CD4-positive, alpha-beta T cell treated with Interferon alpha-2 for 1 hour (primary cell): ENCODE data around the gene CD86.
"Not testable (repeated sequence)": the region's sequence is repeated elsewhere in the genome, so short reads cannot be mapped to it uniquely, and the experiment has no call there.

Experiments used
- DNase-seq, 2 donors: peaks; one replicate each; pipeline ENCODE4 v3.0.0-alpha.2; 2020 to 2022

The CD86 gene

GRCh38 chr3:122094693-122095092, 39.5 kb downstream of the CD86 start:
- no peak for DNase-seq

DNA sequence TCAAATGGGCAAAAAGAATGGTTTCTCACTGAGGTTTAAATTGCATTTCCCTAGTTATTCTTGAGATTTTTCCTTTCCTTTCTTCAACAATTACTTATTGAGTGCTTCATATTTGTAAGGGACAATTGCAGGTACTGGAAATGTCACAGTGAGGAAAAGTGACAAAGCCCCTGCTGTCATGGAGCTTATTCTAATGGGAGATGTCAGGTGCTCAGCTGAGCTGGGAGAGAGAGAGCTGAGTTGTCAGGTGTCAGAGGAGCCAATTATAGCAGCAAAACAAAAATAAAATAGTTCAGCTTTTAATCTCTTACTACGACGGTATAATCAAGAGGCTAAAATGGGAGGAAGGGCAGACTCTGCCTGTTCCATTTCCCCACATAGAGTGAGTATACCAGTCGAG, 42.0 kb downstream of the CD86 start:
- no peak for DNase-seq

DNA sequence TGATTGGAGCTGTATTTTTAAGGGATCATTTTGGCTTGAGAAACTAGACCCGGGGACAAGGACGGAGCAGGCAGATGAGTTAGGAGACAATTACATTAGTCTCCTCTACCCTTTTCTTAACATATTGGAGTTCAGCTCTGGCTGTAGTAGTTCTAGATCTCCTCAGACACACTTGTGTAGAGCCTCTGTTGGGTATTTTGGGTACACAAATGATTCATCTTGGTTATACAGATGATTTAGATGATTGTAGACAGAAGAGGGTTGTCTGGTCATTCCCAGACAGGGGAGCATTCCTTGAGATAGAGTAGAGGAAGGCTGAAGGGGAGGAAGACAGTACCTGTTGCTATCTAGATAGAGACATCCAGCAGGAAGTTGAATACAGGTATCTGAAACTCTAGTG, 43.4 kb downstream of the CD86 start:
- DNase-seq: no peak

- DNase-seq: no peak
Observed at GRCh38 chr3:122099255-122099654, 44.1 kb downstream of the CD86 start.

GRCh38 chr3:122100083-122100482, 44.9 kb downstream of the CD86 start:
- no peak for DNase-seq

- peak; percentile 40 to 51 for DNase-seq
Observed at GRCh38 chr3:122100591-122101463, 45.7 kb downstream of the CD86 start.

DNA sequence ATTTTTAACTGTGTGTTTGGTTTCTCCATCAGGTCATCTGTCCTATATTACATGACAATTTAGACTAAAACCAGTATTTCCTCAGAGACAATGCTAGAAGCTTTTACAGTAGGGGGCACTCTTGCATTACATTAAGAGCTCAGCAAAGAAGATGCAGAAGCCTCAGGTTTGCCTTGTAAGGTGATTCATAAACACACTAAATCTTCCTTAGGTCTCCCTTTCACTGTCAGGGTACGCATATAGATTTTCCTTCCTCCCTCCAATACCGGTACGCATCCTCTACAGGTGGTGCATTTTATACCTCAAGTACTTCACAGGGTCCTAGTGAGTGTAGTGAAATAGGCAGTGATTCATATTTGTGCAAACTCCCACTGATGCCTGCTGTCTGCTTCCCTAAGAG, 46.5 kb downstream of the CD86 start:
- DNase-seq: peak; percentile 12 to 73

- no peak for DNase-seq
Observed at GRCh38 chr3:122102191-122102935, 47.2 kb downstream of the CD86 start.

- no peak for DNase-seq
Observed at GRCh38 chr3:122103821-122104514, 48.8 kb downstream of the CD86 start.

DNA sequence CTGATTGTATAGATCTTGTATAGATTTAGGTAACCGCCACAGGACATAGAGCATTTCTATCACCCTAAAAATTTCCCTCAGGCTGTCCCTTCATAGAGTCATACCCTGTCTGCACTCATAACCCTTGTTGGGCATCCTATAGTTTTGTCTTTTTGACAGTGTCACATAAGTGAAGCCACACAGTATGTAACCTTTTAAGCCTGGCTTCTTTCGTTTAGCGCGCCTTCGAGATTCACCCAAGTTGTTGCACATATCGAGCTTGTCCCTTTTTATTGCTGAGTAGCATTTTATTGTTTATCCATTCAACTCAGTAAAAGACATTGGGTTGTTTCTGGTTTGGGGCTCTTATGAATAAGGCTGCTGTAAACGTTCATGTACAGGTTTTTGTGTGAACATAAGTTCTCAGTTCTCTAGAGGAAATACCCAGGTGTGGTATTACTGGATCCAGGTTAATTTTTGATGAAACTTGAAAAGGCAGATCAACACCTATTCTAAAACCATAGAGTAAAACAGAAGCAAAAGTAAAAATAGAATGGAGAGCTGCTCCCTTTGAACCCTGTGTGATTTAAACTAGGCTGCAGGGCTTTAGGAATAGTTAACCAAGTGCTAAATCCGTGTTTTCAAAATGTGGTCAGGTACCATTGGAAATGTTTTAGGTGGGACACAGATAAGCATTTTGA, 49.5 kb downstream of the CD86 start:
- DNase-seq: no peak

- DNase-seq: no peak
Observed at GRCh38 chr3:122105626-122106025, 50.5 kb downstream of the CD86 start.

GRCh38 chr3:122107171-122107570, 52.0 kb downstream of the CD86 start:
- DNase-seq: no peak

DNA sequence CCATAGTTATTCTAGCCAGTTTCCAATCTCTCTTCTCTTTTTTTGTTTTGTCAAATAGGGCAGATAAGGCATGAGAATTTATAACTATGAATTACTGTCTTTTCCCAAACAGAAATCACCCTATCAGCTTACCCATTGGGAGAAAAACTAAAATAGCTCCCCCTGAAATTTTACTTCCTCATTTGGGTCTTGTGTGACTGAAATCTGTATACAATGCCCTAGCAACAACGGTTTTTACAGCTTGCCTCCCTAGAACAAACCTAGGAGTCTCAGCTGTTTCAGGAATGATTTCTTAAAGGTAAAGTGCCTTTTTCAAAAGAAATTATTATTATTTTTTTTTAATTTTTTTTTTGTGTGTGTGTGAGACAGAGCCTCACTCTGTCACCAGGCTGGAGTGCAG, 56.8 kb downstream of the CD86 start:
- DNase-seq: no peak

- DNase-seq: no peak
Observed at GRCh38 chr3:122112754-122113153, 57.6 kb downstream of the CD86 start.

GRCh38 chr3:122123850-122124249, 68.7 kb downstream of the CD86 start:
- DNase-seq: no peak

DNA sequence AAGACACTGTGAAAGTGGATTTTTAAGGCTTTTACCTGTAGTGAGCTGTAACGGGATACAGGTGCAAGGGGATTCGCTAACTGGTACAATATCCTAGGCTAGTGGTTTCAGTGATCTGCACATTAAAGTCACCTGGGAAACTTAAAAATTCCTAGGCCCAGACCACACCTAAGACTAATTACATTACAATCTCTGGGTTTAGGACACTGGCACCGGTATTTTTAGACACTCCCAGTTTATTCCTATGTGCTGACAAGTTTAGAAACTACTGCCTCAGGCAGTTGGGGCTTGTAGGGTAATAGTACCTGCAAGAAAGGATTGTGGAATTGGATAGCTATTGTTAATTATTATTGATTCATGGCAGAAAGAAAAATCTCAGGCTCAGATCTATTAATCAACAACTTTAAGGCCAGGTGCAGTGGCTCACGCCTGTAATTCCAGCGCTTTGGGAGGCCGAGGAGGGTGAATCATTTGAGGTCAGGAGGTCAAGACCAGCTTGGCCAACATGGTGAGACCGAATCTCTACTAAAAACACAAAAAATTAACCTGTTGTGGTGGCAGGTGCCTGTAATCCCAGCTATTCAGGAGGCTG, 77.9 kb downstream of the CD86 start:
- DNase-seq: no peak

DNA sequence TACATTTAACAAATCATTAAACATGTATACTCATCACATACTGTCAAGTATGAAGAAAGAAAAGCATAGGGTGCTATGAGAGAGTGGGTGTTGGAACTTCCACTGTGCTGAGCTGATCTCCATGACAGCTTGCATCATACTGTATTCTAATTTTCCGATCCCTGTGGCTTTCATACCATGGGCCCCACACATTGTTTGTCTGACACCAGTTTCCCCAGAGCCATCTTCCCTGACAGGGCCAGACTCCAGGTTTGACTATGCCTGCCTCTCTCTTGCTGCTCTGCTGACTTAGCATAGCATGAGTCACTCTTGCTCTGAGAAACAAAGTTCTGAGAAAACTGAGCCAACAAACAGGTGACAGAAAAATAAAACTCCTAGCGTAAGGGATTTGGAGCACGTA, 91.3 kb downstream of the CD86 start:
- DNase-seq: no peak

DNA sequence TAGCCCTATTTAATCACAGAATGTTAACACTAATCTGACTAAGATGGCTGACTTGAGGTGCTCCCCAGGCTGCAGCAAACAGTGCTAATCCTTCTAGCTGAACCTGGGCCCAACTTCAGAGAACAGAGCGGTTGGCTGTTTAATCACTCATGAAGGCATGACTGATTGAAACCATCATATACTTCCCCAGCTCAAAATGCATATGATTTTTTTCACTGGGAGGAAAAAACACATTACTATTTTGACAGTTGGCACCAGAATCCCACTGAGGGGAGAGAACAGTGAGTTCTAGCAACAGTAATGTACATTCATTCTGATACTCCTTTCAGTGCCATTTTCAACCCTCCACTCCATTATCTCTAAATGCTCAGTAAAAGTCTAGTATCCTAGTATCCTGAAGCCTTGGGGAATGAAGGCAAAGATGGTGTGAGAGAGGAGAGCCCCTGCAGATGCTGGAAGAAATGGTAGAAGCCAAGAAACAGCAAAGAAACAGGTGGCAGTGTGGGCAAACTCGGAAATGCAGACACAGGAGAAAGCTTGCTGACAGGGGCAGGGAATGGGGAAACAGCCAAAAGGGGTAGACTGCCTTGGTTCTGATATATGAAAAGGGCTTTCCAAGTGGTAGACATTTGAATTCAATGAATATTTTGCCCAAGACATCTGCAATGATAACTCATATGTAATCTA, 93.9 kb downstream of the CD86 start:
- DNase-seq: no peak

DNA sequence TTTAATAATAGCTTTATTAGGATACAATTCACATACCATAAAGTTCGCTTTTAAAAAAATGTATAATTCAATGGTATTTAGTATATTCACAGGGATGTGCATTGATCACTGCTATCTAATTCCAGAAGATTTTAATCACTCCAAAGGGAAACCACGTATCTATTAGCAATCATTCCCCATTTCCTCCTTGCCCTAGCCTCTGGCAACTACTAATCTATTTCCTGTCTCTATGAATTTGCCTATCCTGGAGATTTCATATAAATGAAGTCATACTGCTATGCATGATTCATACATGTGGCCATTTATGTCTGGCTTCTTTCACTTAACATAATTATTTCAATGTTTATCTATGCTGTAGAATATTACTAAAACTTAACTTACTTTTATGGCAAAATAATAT, 96.3 kb downstream of the CD86 start:
- no peak for DNase-seq

- not testable (repeated sequence) for DNase-seq
Observed at GRCh38 chr3:122164983-122165382, 109.8 kb downstream of the CD86 start.

GRCh38 chr3:122167630-122168029, 112.5 kb downstream of the CD86 start:
- no peak for DNase-seq

DNA sequence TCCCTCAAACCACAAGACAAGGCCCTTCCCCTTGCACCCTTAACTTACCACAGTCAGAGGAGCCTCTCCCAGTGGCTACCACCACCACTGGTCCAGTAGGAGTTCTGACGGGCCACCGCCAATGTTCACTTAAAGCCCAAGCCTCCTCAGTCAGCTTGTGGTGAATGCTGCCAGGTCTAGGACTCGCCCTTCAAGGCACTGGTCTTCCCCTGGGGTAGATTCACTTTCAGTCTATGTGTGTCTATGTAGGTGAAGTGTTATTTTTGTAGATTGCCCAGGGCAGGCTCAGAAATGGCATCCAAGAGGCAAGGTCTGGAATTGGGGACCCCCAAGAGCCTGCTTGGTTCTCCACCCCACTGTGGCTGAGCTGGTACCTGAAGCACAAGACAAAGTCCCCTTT, 112.9 kb downstream of the CD86 start:
- DNase-seq: no peak
